Duodenal mucosa (tissue), 2 donors: Measurements from ENCODE around the gene TMUB1.
A peak's percentile ranks its signal among the peaks of the same experiment; 100 is the strongest.

ENCODE experiments used
- H3K27ac ChIP-seq: one replicate; pipeline ENCODE4 v1.7.0; 2013; ENCODE audit warnings: low read depth, low read length
- H3K27me3 ChIP-seq, 2 donors: one replicate each; pipeline ENCODE4 v1.7.0; 2013; ENCODE audit warnings: low read length in 2 of 2, control low read depth in 1 of 2; ENCODE audit not compliant: insufficient read depth in 2 of 2, control insufficient read depth in 1 of 2
- H3K36me3 ChIP-seq, 2 donors: one replicate each; pipeline ENCODE4 v1.7.0; 2013; ENCODE audit warnings: low read length in 2 of 2, control low read depth in 1 of 2; ENCODE audit not compliant: insufficient read depth in 2 of 2, control insufficient read depth in 1 of 2
- H3K4me1 ChIP-seq, 2 donors: one replicate each; pipeline ENCODE4 v1.7.0; 2013; ENCODE audit warnings: low read length in 2 of 2, control low read depth in 1 of 2; ENCODE audit not compliant: insufficient read depth in 2 of 2, control insufficient read depth in 1 of 2
- H3K4me3 ChIP-seq, 2 donors: one replicate each; pipeline ENCODE4 v1.7.0; 2013; ENCODE audit warnings: low read length in 2 of 2, low read depth in 1 of 2
- H3K9ac ChIP-seq, 2 donors: one replicate each; pipeline ENCODE4 v1.7.0; 2013; ENCODE audit warnings: low read length in 2 of 2, low read depth in 1 of 2
- H3K9me3 ChIP-seq, 2 donors: one replicate each; pipeline ENCODE4 v1.7.0; 2013; ENCODE audit warnings: low read length in 2 of 2, control low read depth in 1 of 2; ENCODE audit not compliant: control insufficient read depth in 1 of 2

TMUB1 gene, protein sequence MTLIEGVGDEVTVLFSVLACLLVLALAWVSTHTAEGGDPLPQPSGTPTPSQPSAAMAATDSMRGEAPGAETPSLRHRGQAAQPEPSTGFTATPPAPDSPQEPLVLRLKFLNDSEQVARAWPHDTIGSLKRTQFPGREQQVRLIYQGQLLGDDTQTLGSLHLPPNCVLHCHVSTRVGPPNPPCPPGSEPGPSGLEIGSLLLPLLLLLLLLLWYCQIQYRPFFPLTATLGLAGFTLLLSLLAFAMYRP

GRCh38 chr7:151083071-151083823 is at the start of gene TMUB1:
TSS of gene TMUB1 (minus strand) at chr7:151083493. CDS start at chr7:151082563, 930 bp downstream.
- peak within 1 kb of the TSS; percentile 47 to 89 for H3K9ac ChIP-seq
- H3K4me3 ChIP-seq: peak within 1 kb of the TSS; percentile 67 to 75
- peaks cover 0 to 9% of the 10 kb centered on the region in 2 donors for H3K36me3 ChIP-seq
- no peaks in the 10 kb centered on the region for H3K27me3 ChIP-seq
- no peaks in the 10 kb centered on the region for H3K9me3 ChIP-seq
- H3K27ac ChIP-seq: peak within 1 kb of the TSS; percentile 93
- peaks cover 39 to 56% of the 10 kb centered on the region in 2 donors for H3K4me1 ChIP-seq

DNA sequence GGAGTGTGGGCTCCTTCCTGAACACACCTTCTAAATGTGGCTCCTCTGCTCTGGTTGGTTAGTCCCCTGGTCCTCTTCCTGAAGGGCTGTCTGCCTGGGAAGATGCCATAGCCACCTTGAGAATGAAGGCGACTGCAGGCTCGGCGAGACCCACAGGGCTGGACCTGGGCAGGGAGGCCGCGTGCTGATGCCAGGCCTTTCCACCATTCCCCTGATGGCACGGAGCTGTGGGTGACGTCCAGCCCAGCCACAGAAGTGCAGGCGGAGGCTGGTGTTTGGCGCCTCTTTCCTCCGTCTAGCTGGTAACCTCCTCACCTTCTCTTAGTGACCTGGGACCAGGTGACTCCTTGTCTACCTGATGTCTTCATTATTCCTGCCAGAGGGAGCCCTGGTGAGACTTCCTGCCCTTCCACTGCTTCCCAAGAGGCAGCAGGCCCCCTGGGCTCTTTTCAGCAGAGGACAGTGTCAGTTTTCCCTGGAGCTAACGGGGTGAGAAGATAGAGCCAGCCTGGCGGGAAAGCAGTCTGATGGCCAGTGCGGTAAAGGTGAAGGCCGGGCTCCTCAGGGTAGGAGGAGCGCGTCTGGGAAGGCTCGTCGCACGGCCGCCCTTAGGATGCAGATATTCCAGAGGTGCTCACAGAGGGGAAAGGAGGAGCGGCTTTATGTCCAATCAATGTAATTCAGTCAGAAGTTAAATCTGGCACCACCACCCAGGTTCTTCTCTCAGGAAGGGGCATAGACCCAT is 49.3 kb upstream of the TMUB1 start:
- no peaks in the 10 kb centered on the region for H3K4me1 ChIP-seq

GRCh38 chr7:151131592-151132293 is 48.5 kb upstream of the TMUB1 start:
- Histone ChIP-seq H3K27me3 (no peaks in the 10 kb centered on the region), H3K9me3 (no peaks in the 10 kb centered on the region), H3K4me1 (peaks cover 0 to 2% of the 10 kb centered on the region in 2 donors), H3K9ac (no peak overlapping the region), H3K4me3 (no peak overlapping the region), H3K36me3 (peaks cover 15 to 81% of the 10 kb centered on the region in 2 donors), H3K27ac (no peak overlapping the region)

More for the DNA sequence above, 49.3 kb upstream of the TMUB1 start:
- H3K9ac ChIP-seq: no peak overlapping the region
- no peaks in the 10 kb centered on the region for H3K9me3 ChIP-seq
- no peak overlapping the region for H3K4me3 ChIP-seq
- H3K36me3 ChIP-seq: peaks cover 15 to 89% of the 10 kb centered on the region in 2 donors
- H3K27ac ChIP-seq: no peak overlapping the region
- H3K27me3 ChIP-seq: no peaks in the 10 kb centered on the region

DNA sequence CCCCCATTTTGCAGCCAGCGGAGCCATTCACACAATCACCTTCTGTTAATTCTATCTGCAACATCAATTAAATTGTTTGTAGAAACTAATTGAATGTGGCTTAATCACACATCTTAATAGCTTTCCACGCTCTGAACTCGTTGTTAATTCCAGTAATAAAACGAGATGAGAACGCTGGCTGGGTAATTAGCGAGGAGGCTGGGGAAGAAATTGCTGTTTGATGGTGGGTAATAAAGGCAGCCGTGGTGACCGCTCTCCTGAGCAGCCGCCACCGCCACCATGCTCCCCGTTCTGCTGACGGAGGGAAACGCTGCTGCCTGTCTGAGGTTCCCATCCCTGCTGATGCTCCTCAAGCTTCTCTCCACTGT is 47.9 kb upstream of the TMUB1 start:
- Histone ChIP-seq H3K27ac (no peak overlapping the region), H3K27me3 (no peaks in the 10 kb centered on the region), H3K4me1 (peaks cover 0 to 5% of the 10 kb centered on the region in 2 donors), H3K4me3 (no peak overlapping the region), H3K9ac (no peak overlapping the region), H3K9me3 (no peaks in the 10 kb centered on the region), H3K36me3 (peaks cover 15 to 76% of the 10 kb centered on the region in 2 donors)

DNA sequence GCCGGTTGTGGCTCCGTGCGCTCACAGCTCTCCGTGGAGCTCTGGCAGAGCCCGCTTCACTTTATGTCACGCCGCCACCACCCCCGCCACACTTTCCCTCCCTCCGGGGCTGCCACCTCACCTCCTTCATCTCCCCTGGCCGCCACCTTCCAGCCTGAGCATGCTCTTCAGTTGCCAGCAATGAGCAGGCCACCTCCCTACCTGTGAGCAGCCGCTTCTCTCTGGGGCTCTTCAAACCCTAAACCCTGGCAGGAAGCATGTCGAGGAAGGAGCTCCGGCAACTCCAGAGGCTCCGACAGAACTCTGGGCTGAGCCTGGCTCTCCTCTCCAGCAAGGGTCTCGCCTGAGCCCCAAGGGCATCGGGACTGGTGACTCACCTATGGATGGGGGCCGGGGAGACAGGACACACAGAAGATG is 47.5 kb upstream of the TMUB1 start:
- H3K36me3 ChIP-seq: peaks cover 15 to 71% of the 10 kb centered on the region in 2 donors
- H3K4me1 ChIP-seq: peaks cover 0 to 5% of the 10 kb centered on the region in 2 donors
- H3K27ac ChIP-seq: no peak overlapping the region
- H3K9me3 ChIP-seq: no peaks in the 10 kb centered on the region
- H3K4me3 ChIP-seq: no peak overlapping the region
- no peak overlapping the region for H3K9ac ChIP-seq
- no peaks in the 10 kb centered on the region for H3K27me3 ChIP-seq

GRCh38 chr7:151129960-151130591 is 46.8 kb upstream of the TMUB1 start:
- Histone ChIP-seq H3K4me3 (no peak overlapping the region), H3K27ac (no peak overlapping the region), H3K27me3 (no peaks in the 10 kb centered on the region), H3K9ac (no peak overlapping the region), H3K9me3 (no peaks in the 10 kb centered on the region), H3K36me3 (peaks cover 12 to 66% of the 10 kb centered on the region in 2 donors), H3K4me1 (peaks cover 1 to 11% of the 10 kb centered on the region in 2 donors)

DNA sequence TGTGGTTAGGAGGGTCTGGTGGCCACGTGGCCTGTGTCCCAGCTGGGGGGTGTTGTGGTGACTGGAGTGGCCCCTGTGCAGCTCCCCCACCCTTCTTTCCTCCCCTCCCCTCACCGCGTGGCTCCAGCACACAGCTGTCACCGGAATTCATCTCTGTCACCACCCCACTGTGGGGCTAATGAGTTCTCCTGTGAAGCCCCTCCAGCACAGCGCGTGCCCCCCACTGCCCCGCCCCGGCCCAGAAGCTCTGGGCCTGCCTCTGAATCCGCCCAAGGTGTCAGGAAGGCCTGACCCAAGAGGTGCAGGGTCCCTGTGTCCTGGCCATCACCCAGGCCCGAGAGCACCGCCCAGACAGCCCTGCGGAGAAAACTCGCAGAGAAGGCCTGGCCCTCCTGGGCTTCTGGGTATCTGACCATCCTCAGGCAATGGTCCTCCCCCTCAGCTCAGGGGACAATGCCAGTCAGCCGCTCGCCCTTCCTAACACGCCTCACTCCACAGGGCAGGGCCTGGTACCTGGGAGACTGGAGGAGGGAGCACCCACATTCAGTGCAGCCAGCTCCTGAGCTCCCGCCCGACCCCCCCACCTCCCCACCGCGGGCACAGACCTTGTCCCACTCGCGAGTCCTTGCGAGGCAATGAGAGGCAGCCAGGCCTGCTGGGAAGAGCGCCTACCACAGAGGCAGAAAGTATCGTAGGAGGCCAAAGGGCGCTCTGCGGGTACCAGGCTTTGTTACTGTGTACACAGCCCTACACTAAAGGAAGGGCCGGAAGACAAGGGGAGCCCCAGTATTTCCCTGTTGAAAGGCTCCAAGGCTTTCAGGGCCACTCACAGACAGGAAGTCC is 46.0 kb upstream of the TMUB1 start:
- H3K4me1 ChIP-seq: peaks cover 6 to 14% of the 10 kb centered on the region in 2 donors
- H3K27me3 ChIP-seq: no peaks in the 10 kb centered on the region
- H3K9ac ChIP-seq: no peak overlapping the region
- no peak overlapping the region for H3K27ac ChIP-seq
- peaks cover 6 to 66% of the 10 kb centered on the region in 2 donors for H3K36me3 ChIP-seq
- no peak overlapping the region for H3K4me3 ChIP-seq
- H3K9me3 ChIP-seq: no peaks in the 10 kb centered on the region

DNA sequence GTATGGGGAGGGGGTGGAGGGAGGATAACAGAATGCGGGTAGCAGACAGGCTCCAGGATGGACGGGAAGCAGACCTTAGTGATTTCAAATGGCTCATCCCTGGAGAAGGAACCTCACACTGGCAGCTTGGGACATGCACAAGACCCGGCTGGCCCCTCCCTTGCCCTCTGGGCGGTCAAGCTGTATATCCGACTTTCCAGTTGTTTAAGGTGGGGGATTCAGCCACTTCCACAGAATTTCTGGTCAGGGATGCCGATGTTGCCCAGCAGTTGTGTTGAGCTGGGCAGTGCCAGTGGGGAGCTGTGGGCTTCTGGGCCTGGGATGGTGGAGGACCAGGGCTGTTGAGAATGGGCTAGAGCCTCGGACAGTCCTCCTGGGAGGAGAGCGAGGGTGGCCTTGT is 45.4 kb upstream of the TMUB1 start:
- Histone ChIP-seq H3K4me3 (no peak overlapping the region), H3K9me3 (no peaks in the 10 kb centered on the region), H3K4me1 (peaks cover 6 to 14% of the 10 kb centered on the region in 2 donors), H3K9ac (no peak overlapping the region), H3K27ac (no peak overlapping the region), H3K27me3 (no peaks in the 10 kb centered on the region), H3K36me3 (peaks cover 6 to 65% of the 10 kb centered on the region in 2 donors)

DNA sequence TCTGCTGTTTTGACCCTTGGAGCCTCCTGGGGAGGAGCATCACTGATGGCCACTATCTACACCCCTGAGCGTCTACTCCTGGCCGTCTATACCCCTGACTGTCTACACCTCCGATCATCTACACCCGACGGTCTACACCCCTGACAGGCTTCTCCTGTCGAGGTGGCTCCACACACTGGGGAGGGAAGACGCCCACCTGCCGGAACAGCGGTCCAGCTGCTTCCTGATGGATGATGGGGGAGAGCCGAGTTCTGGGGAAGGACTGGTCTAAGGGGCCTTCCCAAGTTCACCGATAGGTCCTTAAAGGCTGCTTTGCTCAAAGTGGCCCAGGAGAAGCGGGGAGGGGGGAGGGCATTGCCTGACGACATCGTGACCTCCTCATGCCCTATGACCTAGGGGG is 44.9 kb upstream of the TMUB1 start:
- Histone ChIP-seq H3K9me3 (no peaks in the 10 kb centered on the region), H3K4me1 (peaks cover 6 to 14% of the 10 kb centered on the region in 2 donors), H3K4me3 (no peak overlapping the region), H3K27me3 (no peaks in the 10 kb centered on the region), H3K9ac (no peak overlapping the region), H3K36me3 (peaks cover 6 to 67% of the 10 kb centered on the region in 2 donors), H3K27ac (no peak overlapping the region)
